SKM-1 (cell line): Measurements from ENCODE around the gene METTL25.

ENCODE experiments used
- DNase-seq: peaks from one replicate; lab custom pipeline; 2025; ENCODE audit not compliant: unreplicated experiment; lab: John Stamatoyannopoulos, UW

The METTL25 gene

DNA sequence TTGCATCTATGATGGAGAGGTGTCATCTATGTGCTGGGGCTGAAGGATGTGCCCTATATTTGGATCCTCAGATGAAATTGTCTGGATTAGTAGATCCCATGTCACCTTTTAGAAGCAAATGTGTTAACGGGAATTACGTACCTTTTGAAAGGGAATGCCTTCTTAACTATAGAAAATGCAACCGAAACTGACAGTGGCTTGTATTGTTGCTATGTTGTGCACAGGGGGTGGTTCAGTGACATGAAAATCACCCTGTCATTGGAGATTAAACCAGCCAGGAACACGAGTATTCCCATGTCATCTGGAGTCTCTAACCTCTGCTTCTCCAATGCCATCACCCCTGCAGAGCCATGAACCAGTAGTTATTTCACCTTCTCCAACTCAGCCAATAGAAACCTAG is 110.2 kb downstream of the METTL25 start:
- DNase-seq: no peak

GRCh38 chr12:82470906-82471512 is 112.7 kb downstream of the METTL25 start:
- no peak for DNase-seq

DNA sequence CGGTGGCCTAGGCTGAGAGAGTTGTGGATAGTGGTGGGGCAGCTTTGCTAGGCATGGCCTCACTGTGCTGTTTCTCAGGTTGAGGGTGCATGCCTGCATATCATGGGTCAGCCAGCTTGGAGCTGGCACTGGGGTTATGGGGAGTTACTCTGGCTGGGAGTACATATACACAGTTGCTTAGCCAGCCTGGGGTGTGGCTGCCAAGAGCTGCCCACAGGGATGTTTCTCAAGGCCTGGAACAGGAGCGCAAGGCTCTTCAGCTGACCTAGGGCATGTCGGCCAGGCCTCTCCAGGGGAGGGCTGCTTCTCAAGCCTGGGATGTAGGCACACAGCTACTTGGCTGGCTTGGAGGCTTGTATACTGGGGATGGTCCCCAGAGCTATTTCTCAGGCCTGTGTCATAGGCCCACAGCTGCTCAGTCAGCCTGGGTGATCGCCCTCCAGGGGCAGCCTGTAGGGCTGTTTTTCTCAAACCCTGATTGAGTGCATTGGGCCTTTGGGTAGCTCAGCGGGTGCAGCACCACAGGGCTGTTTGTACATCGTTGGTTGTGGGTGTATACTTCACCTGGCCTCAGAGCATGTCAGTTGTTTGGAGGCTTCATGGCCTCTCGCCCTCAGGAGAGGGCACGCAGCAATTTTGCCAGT is 114.9 kb downstream of the METTL25 start:
- DNase-seq: no peak

DNA sequence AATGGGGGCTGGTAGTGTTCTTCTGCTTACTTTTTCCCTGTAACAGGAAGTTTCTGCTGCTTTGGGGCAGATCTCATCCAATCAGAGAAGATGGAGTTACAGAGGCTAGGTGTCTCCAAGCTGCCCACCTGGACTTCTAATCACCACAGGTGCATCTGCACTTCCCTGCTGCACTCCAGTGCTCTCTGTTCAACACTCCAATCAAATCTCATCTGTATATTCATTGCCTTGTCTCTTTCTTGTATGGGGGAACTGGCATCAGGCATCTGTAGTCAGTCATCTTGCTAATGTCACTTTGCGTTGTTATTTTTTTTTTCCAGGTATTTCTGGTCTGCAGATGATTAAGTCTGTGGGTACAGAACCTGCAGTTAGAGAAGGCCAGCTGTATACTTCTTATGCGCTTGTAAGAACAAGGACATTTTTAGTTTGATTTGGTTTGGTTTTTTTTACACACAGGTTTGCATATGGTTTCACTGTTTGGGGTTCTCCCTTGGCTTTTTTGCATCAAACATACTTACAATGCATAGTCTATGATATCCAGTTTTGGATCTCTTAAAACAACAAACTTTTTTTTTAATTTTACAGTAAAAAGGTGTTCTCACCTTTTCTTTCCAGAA is 116.0 kb downstream of the METTL25 start:
- no peak for DNase-seq

DNA sequence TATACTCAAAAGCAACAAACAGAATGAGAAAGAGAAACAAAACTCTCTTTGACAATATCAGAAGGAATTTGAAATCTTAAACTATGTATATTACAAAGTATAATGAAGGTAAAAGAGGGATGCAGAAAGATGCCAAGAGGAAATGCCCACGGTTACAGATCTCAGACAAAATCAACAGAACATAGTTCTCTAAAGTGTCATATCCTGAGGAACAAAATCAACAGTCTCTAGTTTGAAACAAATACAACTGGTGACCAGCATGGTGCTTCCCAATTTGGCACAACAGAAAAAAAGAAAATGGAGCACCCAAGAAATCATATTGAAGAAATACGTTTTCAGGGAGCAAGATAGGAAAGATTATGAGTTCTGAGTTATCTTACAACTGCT is 116.5 kb downstream of the METTL25 start:
- no peak for DNase-seq

DNA sequence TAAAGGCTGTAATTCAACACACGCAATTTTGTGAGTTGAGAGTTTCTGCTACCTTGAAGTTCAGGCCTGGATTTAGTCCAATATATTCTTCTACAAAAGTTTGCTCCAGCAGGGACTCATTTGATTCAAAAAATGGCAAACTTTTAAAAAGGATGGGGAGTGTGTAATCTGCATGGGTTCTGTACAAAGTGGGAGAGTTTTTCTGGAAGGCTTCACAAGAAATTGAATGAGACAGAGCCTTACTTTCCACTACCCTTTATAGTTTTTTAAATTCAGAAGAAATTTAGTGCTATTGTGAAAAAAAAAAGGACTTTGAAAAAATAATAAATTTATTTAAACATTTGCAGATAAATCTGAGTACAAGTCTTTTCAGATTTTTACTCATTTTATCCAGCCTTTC is 116.9 kb downstream of the METTL25 start:
- DNase-seq: no peak

DNA sequence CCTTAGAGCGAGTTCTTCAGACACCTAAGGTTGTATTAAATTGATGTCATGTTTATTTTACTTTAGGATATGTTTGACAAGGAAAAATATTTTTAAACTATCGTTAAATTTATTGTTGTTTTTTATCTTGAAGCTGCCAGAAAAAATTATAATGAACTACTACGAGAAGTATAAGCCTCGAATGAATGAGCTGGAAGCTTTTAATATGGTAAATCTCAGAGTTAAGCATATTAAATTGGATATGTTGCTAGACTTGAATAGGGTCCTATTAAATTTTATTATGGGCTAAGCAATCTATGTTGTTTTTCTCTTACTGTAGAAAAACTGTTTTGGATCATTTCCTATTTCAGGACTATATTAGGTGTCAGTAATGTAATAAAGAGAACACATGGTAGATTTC is 118.2 kb downstream of the METTL25 start:
- DNase-seq: no peak

- no peak for DNase-seq
Observed at GRCh38 chr12:82479511-82479910, 121.2 kb downstream of the METTL25 start.

- DNase-seq: no peak
Observed at GRCh38 chr12:82480606-82481005, 122.3 kb downstream of the METTL25 start.

- no peak for DNase-seq
Observed at GRCh38 chr12:82481954-82482353, 123.6 kb downstream of the METTL25 start.

DNA sequence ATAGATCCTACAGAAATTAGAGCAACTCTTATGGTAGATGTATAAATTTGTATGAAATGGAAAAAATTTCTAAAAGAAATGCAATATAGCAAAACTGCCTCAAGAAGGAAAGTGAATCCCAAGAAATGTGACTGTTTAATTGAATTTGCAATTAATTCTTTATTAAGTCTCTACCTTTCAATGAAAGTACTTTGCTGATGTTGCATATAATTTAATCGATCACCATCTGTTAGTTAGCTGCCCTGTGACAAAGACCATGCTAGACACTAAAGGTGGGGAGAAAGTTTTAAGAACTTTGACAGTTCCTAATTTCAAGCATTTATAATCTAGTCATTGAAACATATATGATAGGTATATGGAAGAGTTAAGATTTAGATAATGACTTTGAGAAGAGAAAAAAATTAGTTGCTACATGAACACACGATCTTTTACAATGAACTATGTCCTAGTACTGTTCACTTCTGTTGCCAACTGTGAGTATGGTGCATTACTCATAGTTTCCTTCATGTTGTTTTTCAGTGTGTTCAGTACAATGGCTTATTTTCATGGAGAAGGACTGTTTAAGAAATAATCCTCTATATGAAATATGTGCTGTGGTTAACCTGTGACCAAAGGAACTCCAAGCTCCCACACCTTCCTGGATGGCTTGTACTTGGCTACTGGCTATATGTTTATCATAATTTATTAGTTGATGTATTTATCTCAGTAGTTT is 128.4 kb downstream of the METTL25 start:
- DNase-seq: no peak

- no peak for DNase-seq
Observed at GRCh38 chr12:82504409-82504808, 146.1 kb downstream of the METTL25 start.

GRCh38 chr12:82505150-82505549 is 146.8 kb downstream of the METTL25 start:
- no peak for DNase-seq

GRCh38 chr12:82507686-82508085 is 149.4 kb downstream of the METTL25 start:
- no peak for DNase-seq

DNA sequence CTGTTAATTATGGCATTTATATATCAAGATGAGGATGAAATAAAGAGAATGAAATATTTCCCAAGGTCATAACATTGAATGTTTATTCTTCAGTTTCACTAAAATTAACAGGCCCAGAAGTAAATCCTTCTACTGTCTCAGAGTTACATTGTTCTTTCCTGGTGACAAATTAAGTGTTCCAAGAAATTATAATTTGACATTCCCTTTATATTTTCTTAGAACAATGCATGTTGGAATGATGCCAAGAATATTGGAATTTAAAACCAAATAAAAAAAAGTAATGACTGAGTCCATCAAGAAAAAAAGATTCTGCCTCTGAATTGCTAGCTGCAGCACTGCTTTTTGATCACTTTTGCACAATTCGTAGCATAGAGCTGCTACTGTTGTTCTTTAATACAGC is 152.1 kb downstream of the METTL25 start:
- DNase-seq: no peak

- no peak for DNase-seq
Observed at GRCh38 chr12:82514880-82515279, 156.6 kb downstream of the METTL25 start.

DNA sequence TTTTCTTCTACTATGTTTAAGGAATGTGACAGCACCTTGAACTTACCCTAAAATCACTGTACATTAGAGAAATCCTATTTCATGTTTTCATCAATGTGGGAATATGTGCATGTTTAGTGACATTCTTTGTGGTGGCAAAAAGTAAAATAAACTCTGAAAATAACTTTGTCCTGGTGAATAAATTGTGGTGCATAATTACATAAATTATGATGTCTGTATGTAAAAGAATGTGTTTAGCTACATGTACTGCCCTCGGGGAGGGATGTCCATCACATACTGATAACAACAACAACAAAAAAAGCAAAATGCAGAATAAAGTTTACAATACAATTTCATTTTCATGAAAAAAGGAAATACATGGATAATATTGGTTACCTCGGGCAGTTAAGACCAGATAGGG is 157.3 kb downstream of the METTL25 start:
- no peak for DNase-seq

GRCh38 chr12:82517027-82517426 is 158.7 kb downstream of the METTL25 start:
- no peak for DNase-seq

GRCh38 chr12:82517808-82518207 is 159.5 kb downstream of the METTL25 start:
- no peak for DNase-seq

- DNase-seq: no peak
Observed at GRCh38 chr12:82519510-82519909, 161.2 kb downstream of the METTL25 start.

DNA sequence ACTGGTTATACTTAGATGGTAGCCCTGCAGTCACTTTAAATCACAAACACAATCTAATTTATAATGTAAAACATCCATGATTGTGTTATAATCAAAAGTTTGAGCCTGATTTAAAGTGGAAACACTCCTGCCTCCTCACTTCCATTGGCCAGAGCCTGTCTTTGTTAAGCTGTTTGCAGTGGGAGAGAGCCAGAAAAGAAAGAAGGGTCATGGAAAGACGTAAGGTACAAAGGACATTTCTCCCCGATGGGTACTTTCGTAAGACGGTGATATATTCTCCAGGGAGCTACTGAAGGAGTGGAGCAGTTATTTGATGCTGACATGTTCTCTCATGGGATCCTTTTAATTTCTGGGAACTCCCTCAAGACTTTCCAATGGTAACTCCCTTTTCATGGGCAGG is 164.0 kb downstream of the METTL25 start:
- DNase-seq: no peak

GRCh38 chr12:82522762-82523161 is 164.4 kb downstream of the METTL25 start:
- no peak for DNase-seq
